ENCODE measurements around the gene KRTAP5-3.
"Not testable (repeated sequence)": the region's sequence is repeated elsewhere in the genome, so short reads cannot be mapped to it uniquely, and the experiment has no call there.

The KRTAP5-3 gene, protein sequence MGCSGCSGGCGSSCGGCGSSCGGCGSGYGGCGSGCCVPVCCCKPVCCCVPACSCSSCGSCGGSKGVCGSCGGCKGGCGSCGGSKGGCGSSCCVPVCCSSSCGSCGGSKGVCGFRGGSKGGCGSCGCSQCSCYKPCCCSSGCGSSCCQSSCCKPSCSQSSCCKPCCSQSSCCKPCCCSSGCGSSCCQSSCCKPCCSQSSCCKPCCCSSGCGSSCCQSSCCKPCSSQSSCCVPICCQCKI

DNA sequence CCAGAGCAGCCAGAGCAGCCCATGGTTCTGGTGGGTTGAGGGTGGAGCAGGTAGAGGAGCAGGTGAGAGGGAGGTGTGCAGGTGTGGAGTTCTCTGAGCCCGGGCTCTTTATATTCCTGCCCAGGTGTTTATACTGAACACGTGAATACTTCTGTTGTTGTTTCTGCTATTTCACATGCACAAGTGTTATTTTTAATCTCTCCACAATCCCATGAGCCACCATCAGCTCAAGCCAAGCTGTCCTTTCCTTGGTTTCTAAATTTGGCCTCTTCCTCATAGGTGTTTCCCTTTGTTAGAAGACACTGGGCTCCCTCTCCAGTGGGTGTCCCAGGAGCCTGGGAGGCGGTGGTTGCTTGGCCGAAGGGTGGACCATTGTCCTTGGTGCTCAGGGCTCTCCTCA is at the start of gene KRTAP5-3:
Gene KRTAP5-3, minus strand, starts transcription at position 101 of the 400 bp plus-strand sequence. Its CDS starts 78 bp downstream, at position 23.
- DNase-seq (ENCODE audit: low read depth in 2 of 3, low spot score in 1 of 3), result no peak

DNA sequence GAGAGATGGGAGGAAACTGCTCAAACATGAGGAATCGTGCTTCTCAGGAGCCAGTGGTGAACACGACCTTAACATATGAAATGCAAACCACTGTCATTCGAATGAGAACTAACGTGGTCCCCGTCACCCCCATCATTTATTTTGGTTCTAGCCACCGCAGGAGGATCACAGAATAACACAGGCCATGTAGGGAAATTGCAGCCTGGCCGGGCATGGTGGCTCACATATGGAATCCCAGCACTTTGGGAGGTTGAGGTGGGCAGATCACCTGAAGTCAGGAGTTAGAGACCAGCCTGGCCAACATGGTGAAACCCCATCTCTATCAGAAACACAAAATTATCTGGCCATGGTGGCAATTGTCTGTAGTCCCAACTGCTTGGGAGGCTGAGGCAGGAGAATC is 48.4 kb upstream of the KRTAP5-3 start:
- no peak for DNase-seq (ENCODE audit: low read depth in 2 of 3, low spot score in 1 of 3)

DNA sequence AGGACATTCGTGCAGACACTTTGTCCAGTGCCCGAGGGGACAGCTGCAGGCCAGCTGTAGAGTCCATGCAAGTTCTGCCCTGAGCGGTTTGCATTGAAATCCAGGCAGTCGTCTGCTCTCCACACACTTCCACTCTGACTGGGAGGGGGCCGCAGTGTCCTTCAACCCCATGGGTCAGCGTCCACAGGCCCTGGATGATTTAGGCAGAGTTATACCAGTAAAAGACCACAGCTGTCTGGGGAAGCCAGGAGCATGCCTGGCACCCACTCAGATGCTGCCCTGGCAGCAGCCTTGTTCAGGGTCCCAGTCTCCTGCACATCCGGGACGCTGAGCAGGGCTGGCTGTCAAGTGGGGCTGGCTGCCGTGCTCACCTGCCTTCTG is 47.8 kb upstream of the KRTAP5-3 start:
- DNase-seq (ENCODE audit: low read depth in 2 of 3, low spot score in 1 of 3), result no peak

DNA sequence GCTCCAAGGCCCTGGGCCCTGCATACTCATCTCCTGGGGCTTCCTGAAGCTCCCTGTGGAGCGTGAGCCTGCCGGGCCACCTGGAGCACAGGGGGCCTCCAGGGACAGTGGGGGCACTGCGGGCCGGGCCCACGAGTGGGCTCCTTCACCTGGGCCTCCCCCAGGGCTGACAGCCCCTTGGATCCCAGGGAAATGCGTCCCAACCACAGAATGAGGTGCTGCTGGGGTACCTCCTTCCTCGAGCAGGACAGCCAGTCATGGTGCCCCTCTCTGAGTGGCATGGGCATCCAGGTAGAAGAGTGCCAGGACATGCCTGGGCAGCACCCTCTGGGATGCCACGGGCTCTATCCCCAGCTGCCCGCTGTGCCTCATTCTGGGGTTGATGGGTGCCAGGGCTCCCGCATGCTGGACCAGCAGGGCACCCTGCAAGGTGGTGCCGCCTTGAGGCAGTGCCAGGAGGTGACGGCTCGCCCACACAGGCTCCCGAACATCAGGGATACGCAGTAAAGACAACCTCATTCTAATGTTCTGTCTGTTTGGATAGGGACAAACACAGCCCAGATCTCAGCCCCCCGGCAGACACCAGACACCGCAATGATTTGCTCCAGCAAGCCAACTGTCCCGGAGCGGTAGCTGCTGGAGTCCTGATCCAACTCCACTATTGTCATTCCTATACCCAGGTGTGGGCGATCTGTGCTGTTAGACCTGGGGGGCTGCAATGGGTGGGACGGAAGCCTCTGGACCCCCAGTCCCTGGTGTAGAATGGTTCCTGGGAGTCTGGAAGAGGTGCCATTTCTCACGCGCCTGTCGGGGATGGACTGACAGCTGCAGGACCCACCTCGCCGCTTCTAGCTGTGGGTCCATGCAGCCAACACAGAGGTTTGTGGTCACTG is 47.2 kb upstream of the KRTAP5-3 start:
- DNase-seq (ENCODE audit: low read depth in 2 of 3, low spot score in 1 of 3), result no peak

DNA sequence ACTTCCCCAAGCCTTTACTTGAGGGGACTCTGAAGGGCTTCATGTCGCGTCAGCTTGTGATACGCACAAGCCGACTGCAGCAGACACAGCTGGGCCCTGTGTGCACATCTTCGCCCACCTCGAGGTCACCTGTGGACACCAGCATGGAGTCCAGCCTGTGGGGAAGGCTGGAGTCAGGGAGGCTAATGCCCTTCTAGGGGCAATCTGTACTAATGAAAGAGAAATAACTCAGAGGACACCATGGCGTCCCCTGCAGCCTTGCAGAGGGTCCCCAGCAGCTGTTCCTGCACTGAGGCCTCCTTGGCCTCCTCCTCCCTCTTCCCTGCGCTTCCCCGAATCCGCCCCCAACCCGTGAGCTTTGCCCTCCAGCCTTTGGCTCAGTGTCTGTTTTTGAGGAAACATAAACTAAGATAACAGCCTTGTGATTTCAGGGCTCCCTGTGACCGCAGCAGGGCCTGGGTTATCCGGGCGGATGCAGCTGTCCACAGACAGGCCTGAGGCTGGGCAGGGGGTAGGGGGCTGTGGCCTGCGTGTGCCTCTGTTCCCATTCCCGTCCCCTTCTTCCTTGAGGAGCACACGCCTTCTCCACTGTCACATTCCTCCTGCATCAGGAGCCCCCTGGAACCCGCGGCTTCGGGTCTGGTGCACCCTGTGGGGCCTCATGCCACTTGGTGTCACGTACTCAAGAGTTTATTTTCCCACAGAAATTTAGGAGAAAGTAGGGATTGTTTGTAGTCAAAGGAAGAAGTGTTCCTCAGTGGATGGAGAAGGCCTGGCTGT is 46.3 kb upstream of the KRTAP5-3 start:
- DNase-seq (ENCODE audit: low read depth in 2 of 3, low spot score in 1 of 3), result no peak

DNA sequence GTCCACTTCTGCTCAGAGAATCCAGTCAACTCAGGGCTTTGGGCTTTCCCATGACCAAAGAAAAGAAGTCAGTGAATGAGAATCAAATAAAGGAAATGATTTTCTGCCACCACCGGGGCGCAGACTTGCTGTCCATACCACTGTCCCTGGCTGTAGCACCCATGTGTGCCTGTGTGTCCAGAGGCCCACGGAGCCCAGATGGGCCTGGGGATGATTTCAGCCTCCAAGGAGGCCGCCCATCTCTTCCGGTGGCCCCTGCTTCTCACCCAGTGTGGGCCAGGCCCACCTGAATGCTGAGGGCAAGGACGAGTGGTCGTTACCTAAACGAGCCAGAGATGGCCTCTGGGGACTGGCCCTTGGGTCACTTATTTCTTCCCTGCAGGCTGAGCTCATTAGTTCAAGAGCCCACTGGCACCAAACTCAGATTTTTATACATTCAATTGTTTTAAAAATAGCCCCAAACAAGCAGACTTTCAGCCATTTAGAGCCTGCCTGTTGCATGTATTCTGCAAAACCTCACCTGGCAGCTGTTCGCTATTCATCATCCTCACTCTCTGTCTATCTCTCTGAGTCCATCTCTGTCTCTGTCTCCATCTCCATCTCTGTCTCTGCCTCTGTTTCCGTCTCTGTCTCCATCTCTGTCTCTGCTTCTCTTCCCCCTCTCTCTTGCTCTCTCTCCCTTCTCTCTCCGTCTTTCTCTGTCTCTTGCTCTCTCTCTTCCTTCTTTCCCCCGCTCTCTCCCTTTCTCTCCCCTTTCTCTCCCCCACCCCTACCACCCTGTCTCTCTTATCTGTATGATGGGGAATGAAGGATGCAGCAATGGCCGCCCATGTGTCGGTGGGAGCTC is 45.5 kb upstream of the KRTAP5-3 start:
- DNase-seq (ENCODE audit: low read depth in 2 of 3, low spot score in 1 of 3), result no peak

DNA sequence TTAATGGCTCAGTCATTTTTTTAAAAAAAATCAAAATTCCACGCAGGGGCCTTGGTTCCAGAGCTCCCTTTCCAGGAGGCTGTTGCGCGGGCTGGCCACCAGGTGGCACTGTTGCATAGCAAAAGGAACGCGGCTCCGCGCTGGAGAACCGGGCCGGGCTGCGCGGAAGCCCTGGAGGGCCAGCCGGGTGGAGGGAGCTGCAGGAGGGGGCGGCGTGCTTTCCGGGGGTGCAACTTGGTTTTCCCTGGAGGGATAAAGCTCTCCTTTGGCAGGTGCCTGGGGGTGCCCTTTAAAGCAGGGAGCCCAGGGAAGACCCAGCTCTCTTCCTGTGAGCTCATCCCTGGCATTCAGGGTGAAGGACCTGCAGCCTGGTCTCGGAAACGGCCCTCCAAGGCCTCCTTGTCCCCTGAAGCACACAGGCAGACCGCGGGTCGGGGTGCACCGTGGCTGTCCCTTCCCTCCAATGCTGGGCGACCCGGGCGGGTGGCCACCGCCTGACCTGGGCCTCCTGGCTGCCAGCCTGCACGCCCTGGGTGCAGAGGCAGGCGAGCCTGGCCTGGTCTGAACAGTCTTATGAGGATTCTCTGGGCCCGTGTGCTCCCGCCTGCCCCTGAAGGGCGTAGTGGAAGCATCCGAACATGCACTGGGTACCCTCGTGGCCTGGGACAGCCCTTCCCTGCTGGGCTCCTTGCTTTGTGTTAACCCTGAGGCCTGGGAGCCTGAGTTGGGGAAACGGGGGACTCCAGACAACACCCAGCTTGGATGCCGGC is 44.7 kb upstream of the KRTAP5-3 start:
- peak; percentile 51 to 78 (median 68) for DNase-seq (ENCODE audit: low read depth in 2 of 3, low spot score in 1 of 3)

DNA sequence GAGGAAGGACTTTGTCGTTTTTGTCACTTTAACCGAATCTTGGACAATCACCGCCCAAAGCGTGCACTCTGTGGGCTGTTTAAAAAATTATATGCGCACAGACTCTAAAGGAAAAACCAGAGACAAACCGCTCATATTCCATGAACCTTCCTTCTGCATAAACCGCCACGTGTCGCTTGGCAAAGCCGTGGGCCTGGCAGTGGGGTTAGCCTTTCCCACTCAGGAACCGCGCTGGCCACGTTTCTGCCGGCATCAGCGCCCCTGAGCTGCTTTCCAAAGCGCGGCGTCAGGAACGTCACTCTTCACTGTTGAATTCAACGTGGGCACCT is 44.1 kb upstream of the KRTAP5-3 start:
- DNase-seq (ENCODE audit: low read depth in 2 of 3, low spot score in 1 of 3), result no peak

DNA sequence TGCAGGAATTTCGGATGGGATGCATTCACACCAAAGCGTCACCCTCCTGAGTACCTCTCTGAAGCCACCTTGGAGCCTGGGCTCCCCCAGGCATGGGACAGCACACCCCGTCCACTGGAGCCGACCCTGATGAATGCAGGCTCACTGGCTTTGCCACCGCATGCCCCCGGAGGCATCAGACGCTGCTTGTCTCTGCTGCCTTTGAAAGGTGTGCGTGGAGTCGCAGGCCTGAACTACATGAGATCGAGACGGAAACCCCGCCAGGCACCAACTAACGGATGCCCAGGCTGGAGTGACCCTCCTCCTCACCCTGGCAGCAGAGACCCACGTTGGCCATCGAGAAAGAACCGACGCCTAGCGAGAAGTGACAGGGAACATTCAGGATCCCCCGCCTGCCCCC is 43.8 kb upstream of the KRTAP5-3 start:
- no peak for DNase-seq (ENCODE audit: low read depth in 2 of 3, low spot score in 1 of 3)

DNA sequence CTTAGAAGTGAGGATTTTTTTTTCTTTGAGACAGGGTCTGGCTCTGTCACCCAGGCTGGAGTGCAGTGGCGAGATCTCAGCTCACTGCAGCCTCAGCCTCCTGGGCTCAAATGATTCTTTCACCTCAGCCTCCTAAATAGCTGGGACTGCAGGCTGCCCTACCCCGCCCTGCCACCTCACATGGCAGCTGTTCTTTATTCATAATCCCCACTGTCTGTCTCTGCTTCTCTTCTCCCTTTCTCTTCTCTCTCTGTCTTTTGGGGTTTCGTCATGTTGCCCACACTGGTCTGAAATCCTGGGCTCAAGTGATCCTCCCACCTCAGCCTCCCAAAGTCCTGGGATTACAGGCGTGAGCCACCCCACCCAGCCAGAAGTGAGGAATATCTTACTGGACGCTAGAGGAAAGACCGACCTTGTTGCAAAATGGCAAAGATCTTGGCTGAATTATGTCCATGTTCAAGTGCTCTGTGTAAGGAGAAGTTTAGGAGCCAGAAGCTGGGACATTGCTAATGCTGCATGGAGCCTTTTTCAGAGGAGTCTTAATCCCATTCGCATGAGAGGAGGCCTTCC is 43.2 kb upstream of the KRTAP5-3 start:
- DNase-seq (ENCODE audit: low read depth in 2 of 3, low spot score in 1 of 3), result no peak

DNA sequence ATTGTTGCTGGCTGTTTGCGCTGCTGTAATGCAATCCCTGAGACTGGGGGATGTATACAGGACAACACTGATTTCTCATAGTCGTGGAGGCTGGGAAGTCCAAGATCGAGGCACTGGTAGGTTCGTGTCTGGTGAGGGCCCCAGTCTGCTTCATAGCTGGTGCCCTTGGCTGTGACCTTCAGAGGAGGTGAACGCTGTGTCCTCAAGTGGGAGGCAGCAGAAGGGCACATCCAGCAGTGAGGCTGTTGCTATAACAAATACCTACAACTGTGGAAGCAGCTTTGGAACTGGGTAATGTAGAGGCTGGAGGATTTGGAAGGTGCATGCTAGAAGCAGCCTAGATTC is 42.6 kb upstream of the KRTAP5-3 start:
- DNase-seq (ENCODE audit: low read depth in 2 of 3, low spot score in 1 of 3), result no peak

DNA sequence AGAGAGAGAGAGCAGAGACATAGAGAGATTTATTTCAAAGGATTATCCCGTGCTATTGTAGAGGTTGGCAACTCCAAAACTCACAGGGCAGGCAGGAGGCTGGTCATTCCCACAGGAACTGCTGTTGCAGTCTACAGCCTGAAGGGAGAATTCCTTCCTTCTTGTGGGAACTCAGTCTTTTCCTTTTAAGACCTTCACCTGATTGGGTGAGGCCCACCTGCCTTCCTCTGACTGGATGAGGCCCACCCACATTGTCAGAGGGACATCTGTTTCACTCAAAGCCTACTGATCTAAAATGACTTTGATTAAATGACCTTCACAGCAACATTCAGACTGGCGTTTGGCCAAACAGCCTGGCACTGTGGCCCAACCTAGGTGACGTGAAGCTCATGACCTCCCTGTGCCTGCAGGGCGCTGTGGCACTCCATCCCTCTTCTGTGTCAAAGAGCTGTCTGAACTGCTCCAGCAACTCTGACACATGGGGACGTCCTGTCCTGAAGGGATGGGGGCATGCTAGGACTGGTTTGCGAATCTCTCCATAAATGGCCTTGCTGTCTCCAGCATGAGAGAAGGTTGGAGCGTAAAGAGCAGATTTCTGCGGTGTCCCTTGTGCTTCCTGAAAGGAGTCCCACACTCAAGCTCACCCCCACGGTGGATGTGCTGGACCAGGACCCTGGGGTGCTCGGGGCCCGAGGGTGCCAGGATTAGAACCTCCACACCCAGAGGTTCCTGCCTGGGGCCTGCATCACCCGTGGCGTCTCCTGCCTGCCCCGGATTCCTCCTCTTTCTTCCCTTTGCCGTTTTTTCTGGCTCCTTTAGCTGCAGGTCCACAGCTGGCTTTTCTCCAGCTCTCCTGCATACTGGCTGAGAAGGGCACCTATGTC is 42.0 kb upstream of the KRTAP5-3 start:
- no peak for DNase-seq (ENCODE audit: low read depth in 2 of 3, low spot score in 1 of 3)

DNA sequence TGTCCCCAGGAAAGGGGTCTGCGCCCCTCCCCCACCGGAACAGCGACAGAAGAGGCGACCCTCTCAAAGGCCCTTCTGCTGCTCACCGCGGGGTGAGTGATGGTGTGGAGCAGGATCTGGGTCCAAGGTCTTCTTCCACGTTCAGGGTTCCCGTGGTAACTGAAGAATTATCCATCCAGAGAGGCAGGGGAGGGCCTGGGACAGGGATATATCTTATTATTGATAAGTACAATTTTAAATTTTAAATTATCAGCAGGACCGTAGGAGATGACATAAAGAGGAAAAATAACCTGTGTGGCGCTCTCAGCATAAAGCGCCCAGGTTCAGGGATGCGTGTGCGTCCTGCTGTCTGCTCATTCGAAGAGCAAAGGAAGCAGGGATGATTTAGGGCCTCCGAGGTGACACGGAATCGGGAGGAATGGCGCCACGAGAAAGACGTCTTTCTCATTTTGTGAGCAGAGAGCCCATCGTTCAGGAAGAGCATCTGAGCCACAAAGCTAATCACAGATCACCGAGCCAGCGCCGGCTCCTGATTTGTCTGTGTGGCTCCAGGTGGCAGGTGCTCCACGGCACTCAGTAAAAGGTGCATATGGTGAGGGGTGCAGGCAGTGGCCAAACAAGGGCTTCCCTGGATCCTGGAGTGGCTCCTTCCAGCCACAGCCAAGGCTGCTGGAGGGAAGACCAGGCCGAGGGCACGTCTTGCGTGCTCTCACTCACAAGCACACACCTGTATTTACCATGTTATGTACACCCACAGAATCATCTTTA is 40.6 kb upstream of the KRTAP5-3 start:
- no peak for DNase-seq (ENCODE audit: low read depth in 2 of 3, low spot score in 1 of 3)

DNA sequence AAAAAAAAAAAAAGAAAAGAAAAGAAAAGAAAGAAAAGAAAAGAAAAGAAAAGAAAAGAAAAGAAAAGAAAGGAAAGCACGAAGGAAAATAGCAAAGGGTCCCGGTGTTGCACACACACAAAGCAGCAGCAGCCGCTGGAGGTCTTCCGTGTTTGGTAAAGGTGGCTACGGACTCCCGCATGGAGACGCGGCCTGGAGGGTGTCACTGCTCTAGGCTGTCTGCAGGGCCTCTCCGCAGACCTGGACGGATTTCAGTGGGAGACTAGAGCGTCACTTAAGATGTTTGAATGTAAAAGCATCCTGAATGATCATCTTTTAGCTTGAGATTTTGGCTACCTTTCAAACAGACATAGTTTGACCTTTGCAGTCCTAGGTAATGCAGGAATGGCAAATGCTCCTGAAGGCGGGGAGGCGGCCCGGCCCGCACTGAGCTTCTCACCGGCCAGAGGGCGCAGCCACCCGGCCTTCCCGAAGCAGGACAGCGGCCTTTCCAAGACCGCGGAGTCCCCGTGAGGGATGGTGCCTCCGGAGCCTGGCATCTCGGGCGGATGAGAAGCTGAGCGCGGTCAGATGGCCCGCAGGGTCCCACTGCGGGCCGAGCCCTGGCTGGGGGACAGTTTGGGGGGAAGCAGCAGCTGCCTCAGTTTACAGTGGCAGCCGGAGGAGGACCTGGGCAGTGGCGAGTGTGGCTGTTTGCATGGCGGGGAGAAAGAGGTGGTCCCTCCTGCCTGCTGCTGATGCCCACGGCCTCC is 39.8 kb upstream of the KRTAP5-3 start:
- no peak for DNase-seq (ENCODE audit: low read depth in 2 of 3, low spot score in 1 of 3)

DNA sequence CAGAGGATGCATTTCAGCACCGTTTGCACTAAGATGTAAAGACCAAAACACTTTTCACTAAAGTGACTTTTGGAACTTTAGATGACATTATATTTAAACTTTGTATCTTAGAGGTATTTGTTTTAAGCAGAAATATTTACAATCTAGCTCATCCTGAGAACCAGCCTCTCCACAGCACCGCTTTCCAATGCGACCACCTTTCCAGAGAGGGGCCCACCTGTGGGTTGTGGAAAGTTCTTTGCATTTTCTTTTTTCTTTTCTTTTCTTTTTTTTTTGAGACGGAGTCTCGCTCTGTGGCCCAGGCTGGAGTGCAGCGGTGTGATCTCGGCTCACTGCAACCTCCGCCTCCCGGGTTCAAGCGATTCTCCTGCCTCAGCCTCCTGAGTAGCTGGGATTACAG is 38.3 kb upstream of the KRTAP5-3 start:
- DNase-seq (ENCODE audit: low read depth in 2 of 3, low spot score in 1 of 3), result not testable (repeated sequence)

DNA sequence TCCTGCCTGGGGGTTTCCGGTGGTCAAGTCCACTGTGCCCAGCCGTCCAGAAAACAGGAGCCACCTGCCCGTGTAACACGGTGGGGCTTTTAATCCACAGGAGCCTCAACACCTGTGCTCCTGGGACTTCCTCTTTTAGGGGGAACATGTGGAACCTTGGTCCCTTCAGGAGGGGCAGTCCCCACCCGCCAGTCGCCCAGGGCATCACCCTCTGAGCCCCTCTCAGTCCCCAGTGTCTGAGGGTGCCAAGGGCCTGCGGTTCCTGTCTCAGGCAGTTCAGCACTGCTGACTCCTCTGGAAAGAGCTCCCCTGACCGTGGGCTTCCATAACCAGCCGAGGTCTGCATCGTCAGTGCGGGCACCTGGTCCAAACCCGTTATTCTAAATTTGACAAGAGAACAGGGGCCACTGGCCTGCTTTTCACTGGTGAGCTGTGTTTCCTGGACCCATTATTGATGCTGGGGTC is 37.1 kb upstream of the KRTAP5-3 start:
- DNase-seq (ENCODE audit: low read depth in 2 of 3, low spot score in 1 of 3), result no peak

DNA sequence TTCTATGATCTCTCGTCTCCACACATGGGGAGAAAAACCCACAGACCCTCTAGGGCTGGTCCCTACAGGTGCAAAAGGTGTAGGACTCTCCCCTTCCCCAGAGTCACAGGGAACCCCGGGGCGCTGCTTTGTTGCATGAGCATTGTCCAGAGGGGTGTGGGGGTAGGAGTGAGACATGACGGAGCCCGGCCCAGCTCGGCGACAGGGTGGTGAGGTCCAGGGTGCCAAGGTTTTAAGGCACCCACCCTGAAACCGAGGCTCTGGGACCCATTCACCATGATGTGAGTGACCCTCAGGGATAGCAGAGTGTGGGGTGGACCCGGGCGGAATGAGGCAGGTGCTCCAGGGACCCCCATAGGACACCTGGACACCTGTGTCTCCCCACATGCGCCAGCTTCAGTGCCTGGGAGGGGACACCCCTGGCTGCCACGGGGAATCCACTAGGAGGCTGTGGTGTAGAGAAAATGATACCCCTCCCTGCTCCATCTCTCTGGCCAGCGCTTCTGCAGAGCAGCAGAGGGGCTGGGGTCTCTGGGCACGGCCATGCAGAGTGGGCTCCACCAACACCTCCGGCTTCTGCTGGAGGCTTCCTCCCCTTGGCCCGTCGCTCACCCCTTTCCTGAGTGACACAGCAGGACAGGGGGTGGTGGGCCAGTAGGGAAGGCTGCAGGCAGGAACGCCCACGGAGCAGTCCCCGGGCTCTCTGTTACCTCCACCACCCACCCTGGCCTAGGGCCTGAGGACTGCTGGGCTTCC is 36.5 kb upstream of the KRTAP5-3 start:
- DNase-seq (ENCODE audit: low read depth in 2 of 3, low spot score in 1 of 3), result no peak
